H1 (cell line): ENCODE data around the gene GRIK4. TPM values are rescaled to one million over a fixed set of nuclear protein-coding genes. Genes with fewer than 3 reads are reported as not detected.

Source experiments
- CTCF ChIA-PET: fragments of 300-600 bp; sonication (Branson Sonifier 250); formaldehyde crosslinking; loops from one replicate; lab custom pipeline; 2021; ENCODE audit not compliant: partially characterized antibody; lab: Charles Lee
- POLR2A ChIA-PET: fragments of 300-600 bp; sonication (Branson Sonifier 250); formaldehyde crosslinking; loops from one replicate; lab custom pipeline; 2021; ENCODE audit warnings: inconsistent platforms; ENCODE audit not compliant: partially characterized antibody; lab: Charles Lee
- DNase-seq, 2 experiments: peaks; one replicate each; pipeline versions ENCODE4 v3.0.0 to v3.0.0-alpha.2; 2010 to 2022; ENCODE audit warnings: low spot score in 2 of 2, low read depth in 1 of 2, mixed read lengths in 1 of 2
- FAIRE-seq: peaks from 2 replicates; lab custom pipeline; 2011; peaks lifted over from hg19 to GRCh38; lab: Jason Lieb, UNC
- H2AFZ ChIP-seq: 2 replicates; pipeline ENCODE4 v1.8.1; 2012; ENCODE audit warnings: low read length, inconsistent platforms
- H2AK5ac ChIP-seq: 2 replicates; pipeline ENCODE4 v1.6.1; 2013; ENCODE audit warnings: low read depth, low read length
- H2BK120ac ChIP-seq: replicated peaks from 2 replicates; pipeline ENCODE3; 2013; ENCODE audit warnings: low read depth, low read length, inconsistent platforms
- H2BK12ac ChIP-seq: 2 replicates; pipeline ENCODE4 v1.6.1; 2013; ENCODE audit warnings: low read depth, low read length
- H2BK15ac ChIP-seq: 2 replicates; pipeline ENCODE4 v1.6.1; 2013; ENCODE audit warnings: low read length
- H2BK20ac ChIP-seq: 2 replicates; pipeline ENCODE4 v1.6.1; 2013; ENCODE audit warnings: low read length
- H2BK5ac ChIP-seq: 2 replicates; pipeline ENCODE4 v1.6.1; 2013; ENCODE audit warnings: low read depth, low read length
- H3K14ac ChIP-seq: 2 replicates; pipeline ENCODE4 v1.6.1; 2013; ENCODE audit warnings: inconsistent platforms; ENCODE audit not compliant: insufficient read length
- H3K18ac ChIP-seq: 2 replicates; pipeline ENCODE4 v1.6.1; 2013; ENCODE audit warnings: low read length; ENCODE audit errors: extremely low read depth
- H3K23ac ChIP-seq: 2 replicates; pipeline ENCODE4 v1.6.1; 2013; ENCODE audit warnings: inconsistent platforms; ENCODE audit not compliant: insufficient read length
- H3K23me2 ChIP-seq: 2 replicates; pipeline ENCODE4 v1.6.1; 2013; ENCODE audit warnings: low read depth, low read length
- H3K27ac ChIP-seq: 2 replicates; pipeline ENCODE4 v1.6.1; 2011; ENCODE audit warnings: low read depth, low read length, inconsistent platforms
- H3K27me3 ChIP-seq, 4 experiments: replicated peaks in 1 of 4; 1 replicate in 1 of 4; 2 replicates in 3 of 4; pipeline versions ENCODE4 v1.6.1 to v1.8.1; 2011 to 2013; ENCODE audit warnings: low read length in 3 of 4, mild to moderate bottlenecking in 3 of 4, inconsistent platforms in 2 of 4, mixed read lengths in 2 of 4, moderate library complexity in 1 of 4; ENCODE audit not compliant: control insufficient read depth in 3 of 4, insufficient read depth in 3 of 4; ENCODE audit errors: extremely low read depth in 1 of 4
- H3K36me3 ChIP-seq, 4 experiments: 2 replicates each; pipeline versions ENCODE4 v1.6.1 to v1.8.1; 2011 to 2013; ENCODE audit warnings: mild to moderate bottlenecking in 4 of 4, low read length in 3 of 4, moderate library complexity in 2 of 4, control low read depth in 1 of 4, inconsistent platforms in 1 of 4; ENCODE audit not compliant: insufficient read depth in 4 of 4, control insufficient read depth in 2 of 4
- H3K4ac ChIP-seq: replicated peaks from 2 replicates; pipeline ENCODE3; 2013; ENCODE audit warnings: low read length, low read depth, mixed read lengths, inconsistent platforms; ENCODE audit not compliant: insufficient read length
- H3K4me1 ChIP-seq, 4 experiments: replicated peaks in 1 of 4; 1 replicate in 1 of 4; 2 replicates in 3 of 4; pipeline versions ENCODE4 v1.6.1 to v1.8.1; 2011 to 2013; ENCODE audit warnings: low read length in 3 of 4, inconsistent platforms in 2 of 4, mixed read lengths in 1 of 4; ENCODE audit not compliant: insufficient read depth in 4 of 4, control insufficient read depth in 3 of 4
- H3K4me2 ChIP-seq, 2 experiments: 2 replicates each; pipeline versions ENCODE4 v1.6.1 to v1.8.1; 2011 to 2013; ENCODE audit warnings: low read depth in 2 of 2, low read length in 2 of 2, control low read depth in 1 of 2, inconsistent platforms in 1 of 2, mild to moderate bottlenecking in 1 of 2; ENCODE audit not compliant: insufficient read depth in 1 of 2
- H3K4me3 ChIP-seq, 4 experiments: fragments of 200-600, 300-600 bp in 1 of 4; sonication (generic), shearing (Covaris generic), sonication (Bioruptor Twin) in 1 of 4; 2 replicates each; pipeline versions ENCODE4 v1.5.1 to v1.8.1; 2011 to 2016; ENCODE audit warnings: low read length in 4 of 4, low read depth in 3 of 4, control low read depth in 2 of 4, inconsistent platforms in 2 of 4, mild to moderate bottlenecking in 2 of 4, mixed read lengths in 1 of 4, moderate library complexity in 1 of 4; ENCODE audit not compliant: insufficient read depth in 2 of 4; ENCODE audit errors: extremely low read depth in 1 of 4
- H3K56ac ChIP-seq: replicated peaks from 2 replicates; pipeline ENCODE3; 2013; ENCODE audit warnings: low read depth, mild to moderate bottlenecking, mixed read lengths, low read length, inconsistent platforms; ENCODE audit not compliant: insufficient read length
- H3K79me1 ChIP-seq: 2 replicates; pipeline ENCODE4 v1.6.1; 2013; ENCODE audit warnings: low read depth, low read length, control low read depth
- H3K79me2 ChIP-seq, 2 experiments: 2 replicates each; pipeline versions ENCODE4 v1.6.1 to v1.8.1; 2012 to 2013; ENCODE audit warnings: low read length in 2 of 2, mild to moderate bottlenecking in 2 of 2, inconsistent platforms in 1 of 2; ENCODE audit not compliant: insufficient read depth in 2 of 2, control insufficient read depth in 1 of 2
- H3K9ac ChIP-seq, 4 experiments: replicated peaks in 1 of 4; 1 replicate in 1 of 4; 2 replicates in 3 of 4; pipeline versions ENCODE4 v1.6.1 to v1.8.1; 2011 to 2013; ENCODE audit warnings: low read depth in 3 of 4, low read length in 3 of 4, control low read depth in 2 of 4, mild to moderate bottlenecking in 2 of 4, moderate library complexity in 2 of 4, inconsistent platforms in 1 of 4; ENCODE audit errors: extremely low read depth in 1 of 4
- H3K9me3 ChIP-seq, 2 experiments: 2 replicates each; pipeline versions ENCODE4 v1.6.1 to v1.8.1; 2012 to 2013; ENCODE audit warnings: mild to moderate bottlenecking in 2 of 2, moderate library complexity in 2 of 2, control low read depth in 1 of 2, inconsistent platforms in 1 of 2, low read depth in 1 of 2, low read length in 1 of 2, mixed read lengths in 1 of 2; ENCODE audit not compliant: insufficient read depth in 2 of 2
- H4K20me1 ChIP-seq, 2 experiments: replicated peaks in 1 of 2; 2 replicates each; pipeline versions ENCODE3 to v1.8.1; 2011 to 2013; ENCODE audit warnings: inconsistent platforms in 2 of 2, low read length in 2 of 2, mild to moderate bottlenecking in 1 of 2; ENCODE audit not compliant: insufficient read depth in 2 of 2, control insufficient read depth in 1 of 2
- H4K5ac ChIP-seq: 2 replicates; pipeline ENCODE4 v1.6.1; 2013; ENCODE audit warnings: low read length, low read depth, mixed read lengths, inconsistent platforms; ENCODE audit not compliant: insufficient read length
- H4K8ac ChIP-seq: 2 replicates; pipeline ENCODE4 v1.8.0; 2013; ENCODE audit warnings: mild to moderate bottlenecking, moderate library complexity, low read length, inconsistent platforms; ENCODE audit not compliant: insufficient read depth; ENCODE audit errors: extremely low read depth
- H4K91ac ChIP-seq: replicated peaks from 2 replicates; pipeline ENCODE3; 2013; ENCODE audit warnings: low read length, mixed read lengths, inconsistent platforms; ENCODE audit not compliant: insufficient read length
- CHD1 ChIP-seq: IDR thresholded peaks from 2 replicates; pipeline ENCODE4 v1.6.1; 2012; ENCODE audit warnings: low read depth, low read length, improper control_type of control experiment
- CTBP2 ChIP-seq: IDR thresholded peaks from 2 replicates; pipeline ENCODE4 v1.7.0; 2011; ENCODE audit warnings: borderline replicate concordance, mild to moderate bottlenecking, moderate library complexity, mixed read lengths, low read length; ENCODE audit not compliant: insufficient read depth, insufficient read length
- POLR2AphosphoS5 ChIP-seq: IDR thresholded peaks from 2 replicates; pipeline ENCODE4 v1.6.1; 2011; ENCODE audit warnings: low read depth, low read length
- RAD21 ChIP-seq, 2 experiments: IDR thresholded peaks in 1 of 2; conservative IDR thresholded peaks in 1 of 2; 2 replicates each; pipeline ENCODE4 v1.6.1; 2011; ENCODE audit warnings: low read depth in 2 of 2, low read length in 2 of 2, improper control_type of control experiment in 1 of 2, inconsistent platforms in 1 of 2, mild to moderate bottlenecking in 1 of 2, moderate library complexity in 1 of 2
- SAP30 ChIP-seq: fragments of 300-600 bp; sonication (generic); IDR thresholded peaks from 2 replicates; pipeline ENCODE4 v1.7.1; 2012; ENCODE audit warnings: low read length, moderate library complexity, mild to moderate bottlenecking, inconsistent platforms; ENCODE audit not compliant: insufficient read depth, insufficient replicate concordance
- SIN3A ChIP-seq, 2 experiments: IDR thresholded peaks in 1 of 2; conservative IDR thresholded peaks in 1 of 2; 2 replicates each; pipeline ENCODE4 v1.6.1; 2011 to 2012; ENCODE audit warnings: low read length in 2 of 2, improper control_type of control experiment in 1 of 2, low read depth in 1 of 2, mild to moderate bottlenecking in 1 of 2
- WGBS, 2 experiments: shearing (Covaris generic) in 1 of 2; methylation state at CpG; one replicate each; pipeline versions ENCODE4 v1.1.6 to v1.1.7; 2013 to 2015; ENCODE audit warnings: low lambda C conversion rate in 2 of 2, mixed read lengths in 2 of 2, inconsistent platforms in 1 of 2, low coverage in 1 of 2, missing lambda C conversion rate in 1 of 2; ENCODE audit not compliant: insufficient replicate concordance in 2 of 2, insufficient coverage in 1 of 2, insufficient read length in 1 of 2; ENCODE audit errors: extremely low coverage in 1 of 2, missing lambda C conversion rate in 1 of 2; 5-methylcytosine and 5-hydroxymethylcytosine counted together
- polyA plus RNA-seq, 7 experiments: library from polyadenylated mRNA; depleted of rRNA in 3 of 7; stranded (reverse) in 5 of 7; unstranded in 2 of 7; fragments of >200 nt in 5 of 7; fragments of 200-250 nt in 2 of 7; gene quantifications; 1 replicate in 5 of 7; 2 replicates in 1 of 7; 4 replicates in 1 of 7; pipeline versions ENCODE4 v1.2.1 to v1.2.3, GENCODE V29; 2011 to 2013; ENCODE audit warnings: missing spikeins in 2 of 7, mixed read lengths in 2 of 7
- total RNA-seq: library from RNA; stranded (reverse); fragmentation: NEBNext Ultra II Directional; extraction: Animal tissue kit (Norgen Biotek cat#: 25700); gene quantifications from 2 replicates; pipeline ENCODE4 v1.2.1, GENCODE V29; 2021
- TF ChIP-seq, protein P1 (sequence below): IDR thresholded peaks from 2 replicates; pipeline ENCODE4 v1.6.1; 2012; ENCODE audit warnings: inconsistent platforms

Gene GRIK4
- total and polyA plus RNA-seq, 2 of the 8 experiments (the other 6 are each of a cell fraction or from before 2014, with no cell fraction given), result 1.2 to 2.9 TPM

DNA sequence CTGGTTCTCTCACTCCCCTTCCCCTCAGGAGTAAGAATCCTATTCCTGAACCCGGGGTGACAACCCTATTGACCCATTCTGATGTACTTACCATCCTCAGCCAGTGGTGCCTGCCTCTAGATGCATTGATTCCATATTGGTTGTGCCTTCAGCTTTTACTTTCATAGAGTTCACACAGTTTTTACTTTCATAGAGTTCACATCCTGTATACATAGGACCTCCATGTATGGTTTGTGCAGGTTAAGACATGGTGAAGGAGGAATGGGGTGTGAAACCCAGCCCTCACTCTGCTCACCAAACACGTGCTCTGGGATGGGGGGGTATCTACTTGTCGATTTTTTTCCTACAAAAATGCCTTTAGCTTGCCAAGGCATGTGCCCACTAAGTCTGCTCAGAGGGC lies 406.7 kb downstream of the GRIK4 start:
- H3K14ac ChIP-seq, result no peak overlapping the region
- no peak overlapping the region for H3K4ac ChIP-seq
- no peak for FAIRE-seq
- no peak overlapping the region for H4K5ac ChIP-seq
- no peak overlapping the region for H3K27ac ChIP-seq
- no peak overlapping the region for H3K9ac ChIP-seq
- no peaks in the 10 kb centered on the region for H3K79me2 ChIP-seq
- no peak overlapping the region for H3K23ac ChIP-seq
- no peaks in the 10 kb centered on the region for H3K9me3 ChIP-seq
- no peak overlapping the region for H2BK12ac ChIP-seq
- 73% methylated on average over 3 of the region's 3 CpGs; no CpG with 5 or more reads in 1 of the 2 experiments for WGBS, 2 experiments
- H3K4me2 ChIP-seq, result no peak overlapping the region
- H2AFZ ChIP-seq, result no peak overlapping the region
- no peak overlapping the region for H2BK15ac ChIP-seq
- POLR2A ChIA-PET, result interaction anchor here (1.2 kb wide), 1 partner anchor 9 kb away, joined by 4 read pairs; no protein-coding TSS in a partner anchor
- H3K27me3 ChIP-seq, result no peaks in the 10 kb centered on the region; a peak in 1 of 7 replicates
- DNase-seq, result no peak
- H4K20me1 ChIP-seq, result no peaks in the 10 kb centered on the region
- H3K56ac ChIP-seq, result no peak overlapping the region
- no peaks in the 10 kb centered on the region for H3K36me3 ChIP-seq
- no peak overlapping the region for H4K8ac ChIP-seq
- no peaks in the 10 kb centered on the region for H3K23me2 ChIP-seq
- H3K4me1 ChIP-seq, result no peaks in the 10 kb centered on the region
- H3K79me1 ChIP-seq, result no peaks in the 10 kb centered on the region
- CTCF ChIA-PET, result interaction anchor here (0.8 to 10.7 kb wide), 9 partner anchors 9 to 258 kb away, joined by 3 to 158 read pairs (median 4); no protein-coding TSS in a partner anchor
- no peak overlapping the region for H3K18ac ChIP-seq
- no peak overlapping the region for H2AK5ac ChIP-seq
- H2BK20ac ChIP-seq, result no peak overlapping the region
- no peak overlapping the region for H3K4me3 ChIP-seq
- no peak overlapping the region for H4K91ac ChIP-seq
- H2BK120ac ChIP-seq, result no peak overlapping the region
- no peak overlapping the region for H2BK5ac ChIP-seq
- TF ChIP-seq, protein P1, sequence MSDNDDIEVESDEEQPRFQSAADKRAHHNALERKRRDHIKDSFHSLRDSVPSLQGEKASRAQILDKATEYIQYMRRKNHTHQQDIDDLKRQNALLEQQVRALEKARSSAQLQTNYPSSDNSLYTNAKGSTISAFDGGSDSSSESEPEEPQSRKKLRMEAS, result no peak
- TF ChIP-seq CTBP2 (no peak), CHD1 (no peak), POLR2AphosphoS5 (no peak), SIN3A (conservative IDR thresholded peaks at IDR 0.05 in 1 of 2, IDR thresholded peaks at IDR 0.05 in 1 of 2; ENCODE audit: low read depth in 1 of 2, low read length in 2 of 2) (no peak), RAD21 (IDR thresholded peaks at IDR 0.05 in 1 of 2, conservative IDR thresholded peaks at IDR 0.05 in 1 of 2; ENCODE audit: low read depth in 2 of 2, low read length in 2 of 2) (no peak), SAP30 (no peak)
